GM18498 (cell line): ENCODE data around the gene PKN1.
"Not testable (repeated sequence)": the region's sequence is repeated elsewhere in the genome, so short reads cannot be mapped to it uniquely, and the experiment has no call there.

Source experiments
- ATAC-seq: cut with Tn5 transposase; IDR thresholded peaks from one replicate; pipeline ENCODE4 v1.9.1; 2021; ENCODE audit warnings: mild to moderate bottlenecking, moderate library complexity; ENCODE audit not compliant: unreplicated experiment

PKN1 gene

GRCh38 chr19:14452303-14452702 is 19.2 kb downstream of the PKN1 start:
- not testable (repeated sequence) for ATAC-seq

GRCh38 chr19:14459703-14460102 is 26.6 kb downstream of the PKN1 start:
- no peak for ATAC-seq

GRCh38 chr19:14460935-14461334 is 27.8 kb downstream of the PKN1 start:
- no peak for ATAC-seq

GRCh38 chr19:14462401-14462800 is 29.3 kb downstream of the PKN1 start:
- not testable (repeated sequence) for ATAC-seq

GRCh38 chr19:14463747-14464146 is 30.6 kb downstream of the PKN1 start:
- ATAC-seq, result no peak

GRCh38 chr19:14467391-14467790 is 34.3 kb downstream of the PKN1 start:
- ATAC-seq, result no peak

GRCh38 chr19:14467816-14468215 is 34.7 kb downstream of the PKN1 start:
- no peak for ATAC-seq

GRCh38 chr19:14470031-14470876 is 37.1 kb downstream of the PKN1 start:
- no peak for ATAC-seq

- no peak for ATAC-seq
Observed at GRCh38 chr19:14471436-14472187, 38.5 kb downstream of the PKN1 start.

GRCh38 chr19:14472202-14472938 is 39.3 kb downstream of the PKN1 start:
- no peak for ATAC-seq

GRCh38 chr19:14473073-14473977 is 40.2 kb downstream of the PKN1 start:
- ATAC-seq, result no peak

GRCh38 chr19:14473978-14474578 is 41.0 kb downstream of the PKN1 start:
- no peak for ATAC-seq

- no peak for ATAC-seq
Observed at GRCh38 chr19:14474827-14475226, 41.7 kb downstream of the PKN1 start.

GRCh38 chr19:14475251-14476073 is 42.4 kb downstream of the PKN1 start, which contains the start of gene PTGER1:
Gene PTGER1 (minus strand): TSS chr19:14475354. CDS start chr19:14474320, 1,034 bp downstream.
- ATAC-seq, result no peak

- no peak for ATAC-seq
Observed at GRCh38 chr19:14476327-14476672, 43.2 kb downstream of the PKN1 start.

GRCh38 chr19:14476673-14477401 is 43.7 kb downstream of the PKN1 start:
- ATAC-seq, result no peak

GRCh38 chr19:14477418-14478112 is 44.5 kb downstream of the PKN1 start:
- no peak for ATAC-seq

- ATAC-seq, result no peak
Observed at GRCh38 chr19:14478113-14478545, 45.0 kb downstream of the PKN1 start.
